ENCODE measurements around the gene PSTPIP1.

PSTPIP1 gene

GRCh38 chr15:77044228-77045042 lies 49.5 kb downstream of the PSTPIP1 start:
- no peak for DNase-seq (ENCODE audit: low read depth)

- DNase-seq (ENCODE audit: low read depth) = no peak
These were observed 51.1 kb downstream of the PSTPIP1 start for GRCh38 chr15:77045985-77046384.

GRCh38 chr15:77046704-77047412 lies 51.9 kb downstream of the PSTPIP1 start:
- no peak for DNase-seq (ENCODE audit: low read depth)

- DNase-seq (ENCODE audit: low read depth) = no peak
These were observed 53.4 kb downstream of the PSTPIP1 start for GRCh38 chr15:77048135-77048876.

- DNase-seq (ENCODE audit: low read depth) = no peak
These were observed 57.6 kb downstream of the PSTPIP1 start for GRCh38 chr15:77052556-77052955.

GRCh38 chr15:77053709-77054108 lies 58.8 kb downstream of the PSTPIP1 start:
- no peak for DNase-seq (ENCODE audit: low read depth)

GRCh38 chr15:77057072-77057471 lies 62.1 kb downstream of the PSTPIP1 start:
- DNase-seq (ENCODE audit: low read depth) = no peak

- DNase-seq (ENCODE audit: low read depth) = no peak
These were observed 62.8 kb downstream of the PSTPIP1 start for GRCh38 chr15:77057685-77058084.

- no peak for DNase-seq (ENCODE audit: low read depth)
These were observed 63.5 kb downstream of the PSTPIP1 start for GRCh38 chr15:77058468-77058867.

- DNase-seq (ENCODE audit: low read depth) = no peak
These were observed 64.9 kb downstream of the PSTPIP1 start for GRCh38 chr15:77059786-77060361.

GRCh38 chr15:77060546-77060945 lies 65.6 kb downstream of the PSTPIP1 start:
- no peak for DNase-seq (ENCODE audit: low read depth)

- DNase-seq (ENCODE audit: low read depth) = no peak
These were observed 68.3 kb downstream of the PSTPIP1 start for GRCh38 chr15:77063249-77063648.

GRCh38 chr15:77064063-77064462 lies 69.1 kb downstream of the PSTPIP1 start:
- DNase-seq (ENCODE audit: low read depth) = no peak

GRCh38 chr15:77064539-77065308 lies 69.8 kb downstream of the PSTPIP1 start:
- no peak for DNase-seq (ENCODE audit: low read depth)

GRCh38 chr15:77066971-77067690 lies 72.2 kb downstream of the PSTPIP1 start:
- no peak for DNase-seq (ENCODE audit: low read depth)

- DNase-seq (ENCODE audit: low read depth) = no peak
These were observed 72.9 kb downstream of the PSTPIP1 start for GRCh38 chr15:77067691-77068367.

- DNase-seq (ENCODE audit: low read depth) = no peak
These were observed 73.7 kb downstream of the PSTPIP1 start for GRCh38 chr15:77068633-77069032.

- DNase-seq (ENCODE audit: low read depth) = no peak
These were observed 74.7 kb downstream of the PSTPIP1 start for GRCh38 chr15:77069521-77070121.

- no peak for DNase-seq (ENCODE audit: low read depth)
These were observed 75.2 kb downstream of the PSTPIP1 start for GRCh38 chr15:77070180-77070494.
